ENCODE data around the gene GNA15. TPM values are rescaled to one million over a fixed set of nuclear protein-coding genes. Genes with fewer than 3 reads are reported as not detected.
"Not testable (repeated sequence)": the region's sequence is repeated elsewhere in the genome, so short reads cannot be mapped to it uniquely, and the experiment has no call there.

GNA15 gene
- total RNA-seq, 1 donor from 2014 or later: 13.2 TPM

GRCh38 chr19:3176715-3177501 is 41.1 kb downstream of the GNA15 start:
- DNase-seq: no peak

DNA sequence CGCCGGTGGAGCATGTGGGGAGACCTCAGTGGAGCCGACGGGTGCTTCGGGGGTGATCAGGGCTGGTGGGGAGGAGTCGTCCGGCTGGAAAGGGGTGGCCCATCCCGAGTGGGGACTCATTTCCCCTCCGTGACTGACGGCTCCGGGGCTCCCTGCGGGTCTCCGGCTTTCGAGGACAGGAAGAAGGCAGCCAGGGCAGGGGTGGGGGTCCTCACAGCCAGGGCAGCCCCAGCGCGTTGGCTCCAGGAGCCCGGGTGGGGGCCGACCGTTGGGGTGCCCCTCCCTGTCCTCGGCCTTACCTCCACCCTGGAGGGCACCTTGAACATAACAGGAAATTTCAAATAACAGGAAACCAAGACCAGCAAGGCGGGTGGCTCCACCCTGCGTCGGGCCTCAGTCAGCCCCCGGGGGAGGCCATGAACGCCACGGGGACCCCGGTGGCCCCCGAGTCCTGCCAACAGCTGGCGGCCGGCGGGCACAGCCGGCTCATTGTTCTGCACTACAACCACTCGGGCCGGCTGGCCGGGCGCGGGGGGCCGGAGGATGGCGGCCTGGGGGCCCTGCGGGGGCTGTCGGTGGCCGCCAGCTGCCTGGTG is 42.6 kb downstream of the GNA15 start, which contains the start of gene S1PR4:
Gene S1PR4 (plus strand): TSS at position 393 of the 596 bp plus-strand sequence. CDS start 24 bp downstream, at position 417.
- DNase-seq: no peak

- no peak for DNase-seq
Observed at GRCh38 chr19:3178973-3179738, 43.3 kb downstream of the GNA15 start.

DNA sequence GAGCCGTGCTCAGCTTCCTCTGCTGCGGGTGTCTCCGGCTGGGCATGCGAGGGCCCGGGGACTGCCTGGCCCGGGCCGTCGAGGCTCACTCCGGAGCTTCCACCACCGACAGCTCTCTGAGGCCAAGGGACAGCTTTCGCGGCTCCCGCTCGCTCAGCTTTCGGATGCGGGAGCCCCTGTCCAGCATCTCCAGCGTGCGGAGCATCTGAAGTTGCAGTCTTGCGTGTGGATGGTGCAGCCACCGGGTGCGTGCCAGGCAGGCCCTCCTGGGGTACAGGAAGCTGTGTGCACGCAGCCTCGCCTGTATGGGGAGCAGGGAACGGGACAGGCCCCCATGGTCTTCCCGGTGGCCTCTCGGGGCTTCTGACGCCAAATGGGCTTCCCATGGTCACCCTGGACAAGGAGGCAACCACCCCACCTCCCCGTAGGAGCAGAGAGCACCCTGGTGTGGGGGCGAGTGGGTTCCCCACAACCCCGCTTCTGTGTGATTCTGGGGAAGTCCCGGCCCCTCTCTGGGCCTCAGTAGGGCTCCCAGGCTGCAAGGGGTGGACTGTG is 44.0 kb downstream of the GNA15 start:
- no peak for DNase-seq

DNA sequence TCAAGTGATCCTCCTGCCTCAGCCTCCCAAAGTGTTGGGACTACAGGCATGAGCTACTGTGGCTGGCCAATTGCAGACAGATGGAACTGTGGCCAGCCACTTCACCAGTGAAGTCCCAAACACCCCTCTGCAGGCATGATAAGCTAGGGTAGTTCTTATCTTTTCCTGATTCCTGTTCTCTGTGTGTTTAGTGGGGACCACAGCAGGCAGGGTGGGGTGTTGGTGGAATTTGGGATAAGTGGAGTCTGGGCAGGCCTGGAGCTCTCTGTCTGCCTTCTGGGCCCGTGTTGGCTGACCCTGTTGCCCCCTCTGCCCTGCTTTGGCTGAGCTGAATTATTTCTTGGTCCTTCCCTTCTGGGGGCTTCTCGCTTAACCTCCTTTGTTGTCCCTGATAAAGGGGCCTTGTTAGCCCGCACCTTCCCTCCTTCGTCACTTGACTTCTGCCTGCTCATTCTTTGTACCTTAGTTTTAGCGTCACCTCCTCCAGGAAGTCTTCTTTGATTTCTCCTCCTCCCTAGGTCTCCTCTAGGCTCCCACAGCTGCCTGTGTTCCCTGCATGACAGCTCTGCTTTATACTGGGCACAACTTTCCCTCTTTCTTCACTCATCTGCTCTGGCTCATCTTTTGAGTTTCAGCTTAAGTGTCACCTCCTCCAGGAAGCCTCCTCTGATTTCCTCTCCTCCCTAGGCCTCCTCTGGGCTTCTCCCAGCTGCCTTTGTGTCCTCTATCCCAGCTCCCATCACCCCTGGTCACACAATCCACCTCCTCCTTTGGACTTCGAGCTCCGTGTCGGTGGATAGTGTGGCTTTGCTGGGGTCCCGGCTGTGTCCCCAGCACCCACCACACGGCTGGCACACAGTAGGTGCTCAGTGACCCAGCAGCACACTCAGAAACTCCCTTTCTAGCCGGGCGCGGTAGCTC is 48.1 kb downstream of the GNA15 start:
- DNase-seq: no peak

DNA sequence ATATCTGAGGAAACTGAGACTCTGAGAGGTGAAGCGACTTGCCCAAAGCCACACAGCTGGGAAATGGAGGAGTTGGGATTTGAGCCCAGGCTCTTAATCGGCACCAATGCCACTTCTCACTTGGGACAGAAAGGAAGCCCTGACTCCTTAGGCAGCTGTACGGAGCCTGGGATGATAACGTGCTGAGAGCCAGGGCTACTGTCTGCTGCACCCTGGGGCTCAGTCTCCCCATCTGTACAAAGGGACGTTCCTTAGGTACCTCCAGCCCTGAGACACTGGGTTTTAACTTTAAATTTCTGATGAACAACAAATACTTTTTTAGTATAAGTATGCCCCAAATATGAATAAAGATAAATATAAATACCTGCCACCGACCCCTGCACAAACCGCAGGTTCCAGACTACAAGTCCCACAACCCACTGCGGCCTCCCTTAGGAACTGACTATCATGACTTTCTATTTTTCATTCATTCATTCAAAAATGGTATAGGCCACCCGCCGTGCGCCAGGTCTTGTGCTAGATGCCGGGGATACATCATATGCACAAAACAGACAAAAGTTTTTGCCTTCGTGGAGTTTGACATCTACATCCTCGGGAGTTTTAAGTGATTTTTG is 49.1 kb downstream of the GNA15 start:
- no peak for DNase-seq

- peak; percentile 98 for DNase-seq
Observed at GRCh38 chr19:3185461-3186159, 49.8 kb downstream of the GNA15 start, which contains the start of gene NCLN. TSS of gene NCLN (plus strand) at chr19:3185930. CDS start at chr19:3186031, 101 bp downstream.

DNA sequence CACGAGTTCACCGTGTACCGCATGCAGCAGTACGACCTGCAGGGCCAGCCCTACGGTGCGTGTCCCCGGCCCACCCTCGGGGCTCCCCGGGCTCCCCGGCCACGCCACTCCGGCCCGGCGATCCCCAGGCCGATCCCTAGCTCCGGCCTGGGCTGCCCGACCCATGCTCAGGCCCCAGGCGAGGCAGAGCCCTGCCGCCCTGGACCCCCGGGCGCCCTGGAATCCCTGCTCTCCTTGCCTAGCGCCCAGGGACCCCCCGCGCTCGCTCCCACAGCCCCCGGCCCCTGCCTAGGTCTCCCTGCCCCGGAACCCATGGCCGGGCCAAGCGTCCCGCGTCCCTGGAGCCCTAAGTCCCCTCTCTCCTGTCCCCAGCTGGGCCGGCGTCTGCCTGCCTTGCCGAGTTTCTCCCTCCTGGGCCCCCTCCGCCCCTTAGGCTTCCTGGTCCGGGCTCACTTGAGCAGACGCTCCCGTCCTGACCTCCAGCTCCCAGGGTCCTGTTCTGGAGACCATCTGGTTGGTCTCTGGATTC is 50.4 kb downstream of the GNA15 start:
- DNase-seq: no peak

DNA sequence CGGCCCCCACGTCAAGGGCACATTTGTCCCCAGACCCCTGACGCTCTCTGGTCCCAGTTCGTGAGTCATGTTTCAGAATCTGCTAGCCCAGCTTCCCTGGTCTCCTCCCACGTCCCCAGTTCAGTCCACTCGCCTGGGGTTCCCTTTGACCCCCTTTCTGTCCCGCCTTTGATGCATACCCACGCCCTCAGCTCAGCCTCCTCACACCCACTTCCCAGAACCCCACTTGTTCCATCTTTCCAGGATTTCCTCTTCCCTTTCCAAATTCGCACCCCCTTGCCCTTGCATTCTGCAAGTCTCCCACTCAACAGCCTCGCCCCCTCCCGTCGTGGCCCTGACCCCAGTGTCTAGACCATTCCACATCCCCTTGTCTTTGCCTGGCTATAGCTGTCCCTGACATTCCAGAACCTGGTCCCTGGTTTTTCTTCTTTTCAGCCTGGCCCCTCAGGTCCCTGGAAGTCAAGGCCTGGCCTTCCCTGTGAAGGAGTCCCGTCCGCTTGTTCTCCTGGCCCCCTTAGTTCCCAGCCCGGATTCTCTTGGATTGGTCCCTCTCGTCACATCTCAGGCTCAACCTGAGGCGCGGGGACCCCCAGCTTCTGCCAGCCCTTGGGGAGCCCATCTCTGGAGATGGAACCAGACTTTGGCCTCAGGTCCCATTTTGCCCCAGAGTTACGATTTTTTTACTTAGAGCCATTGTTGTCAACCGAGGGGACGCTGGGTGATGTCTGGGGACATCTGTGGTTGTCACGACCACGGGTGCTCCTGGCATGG is 51.2 kb downstream of the GNA15 start:
- DNase-seq: no peak

DNA sequence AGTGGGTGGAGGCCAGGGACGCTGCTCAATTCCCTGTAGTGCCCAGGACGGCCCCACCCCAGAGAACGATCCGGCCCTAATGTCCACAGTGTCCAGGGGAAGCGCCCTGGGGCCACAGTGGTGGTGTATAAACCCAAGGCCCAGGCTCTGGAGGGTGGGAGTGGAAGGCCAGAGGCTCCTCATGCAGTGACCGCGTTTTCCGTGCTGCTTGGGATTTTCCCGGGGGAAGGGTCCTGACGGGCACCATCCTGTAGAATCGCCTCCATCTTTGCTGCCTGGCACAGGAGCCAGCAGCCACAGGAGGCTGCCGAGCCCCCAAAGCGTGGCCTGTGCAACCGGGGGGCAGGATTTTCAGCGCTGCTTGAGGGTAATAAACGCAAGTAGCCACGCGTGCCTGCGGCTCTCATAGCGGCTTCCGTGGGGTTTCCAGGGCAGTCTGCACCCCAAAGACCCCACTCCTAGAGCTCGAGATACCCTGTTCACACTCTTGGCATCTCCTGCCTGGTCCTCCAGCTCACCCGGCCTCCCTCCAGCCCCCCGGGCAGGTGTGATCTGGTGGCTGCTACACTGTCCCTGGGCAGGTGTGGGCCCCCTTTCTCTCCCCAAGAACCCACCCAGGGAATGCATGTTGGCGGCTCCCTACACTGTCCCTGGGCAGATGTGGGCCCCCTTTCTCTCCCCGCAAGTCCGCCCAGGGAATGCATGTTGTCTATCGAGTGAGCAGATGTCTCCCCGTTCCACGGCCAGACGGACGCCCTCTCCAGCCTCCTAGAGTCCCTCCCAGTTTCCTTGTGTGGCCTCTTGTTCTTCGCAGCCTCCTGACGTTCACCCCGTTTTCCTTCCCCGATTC is 52.1 kb downstream of the GNA15 start:
- no peak for DNase-seq

- DNase-seq: no peak
Observed at GRCh38 chr19:3188627-3189596, 53.1 kb downstream of the GNA15 start.

DNA sequence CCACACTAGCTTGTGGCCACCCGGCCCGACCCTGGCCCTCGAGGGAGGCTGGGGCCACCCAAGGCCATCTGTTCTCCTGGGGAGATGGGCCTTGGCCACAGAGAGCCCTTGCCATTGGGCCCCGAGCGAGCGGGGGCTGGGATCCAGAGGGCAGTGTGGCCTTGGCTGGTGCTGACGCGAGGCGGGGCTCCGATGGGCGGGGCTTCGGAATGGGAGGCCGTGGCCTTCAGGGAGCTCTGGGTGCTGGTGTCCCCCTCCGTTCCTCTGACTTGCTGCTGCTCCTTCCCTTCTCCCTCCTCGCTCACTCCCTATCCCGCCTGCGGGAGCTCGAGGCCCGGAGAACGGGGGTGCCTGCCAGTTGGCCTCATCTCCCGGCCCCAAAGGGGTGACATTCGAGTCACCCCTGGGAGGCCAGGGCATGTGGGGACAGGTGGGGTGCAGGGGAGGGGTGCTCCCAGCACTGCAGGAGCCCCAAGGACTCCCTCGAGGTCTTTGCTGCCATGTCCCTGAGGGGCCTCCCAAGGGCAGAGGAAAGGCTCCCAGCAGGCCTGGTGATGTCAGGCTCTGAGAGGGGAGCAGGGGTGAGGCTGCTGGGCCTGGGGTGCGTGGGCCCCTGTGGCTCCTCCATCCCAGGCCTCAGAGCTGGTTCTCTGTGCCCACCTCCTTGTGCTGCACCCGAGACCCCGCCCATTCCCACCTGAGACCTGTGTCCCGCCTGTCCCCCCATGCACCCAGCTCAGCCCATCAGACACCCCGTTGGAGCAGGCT is 54.1 kb downstream of the GNA15 start:
- no peak for DNase-seq

- DNase-seq: no peak
Observed at GRCh38 chr19:3190470-3190770, 54.6 kb downstream of the GNA15 start.

DNA sequence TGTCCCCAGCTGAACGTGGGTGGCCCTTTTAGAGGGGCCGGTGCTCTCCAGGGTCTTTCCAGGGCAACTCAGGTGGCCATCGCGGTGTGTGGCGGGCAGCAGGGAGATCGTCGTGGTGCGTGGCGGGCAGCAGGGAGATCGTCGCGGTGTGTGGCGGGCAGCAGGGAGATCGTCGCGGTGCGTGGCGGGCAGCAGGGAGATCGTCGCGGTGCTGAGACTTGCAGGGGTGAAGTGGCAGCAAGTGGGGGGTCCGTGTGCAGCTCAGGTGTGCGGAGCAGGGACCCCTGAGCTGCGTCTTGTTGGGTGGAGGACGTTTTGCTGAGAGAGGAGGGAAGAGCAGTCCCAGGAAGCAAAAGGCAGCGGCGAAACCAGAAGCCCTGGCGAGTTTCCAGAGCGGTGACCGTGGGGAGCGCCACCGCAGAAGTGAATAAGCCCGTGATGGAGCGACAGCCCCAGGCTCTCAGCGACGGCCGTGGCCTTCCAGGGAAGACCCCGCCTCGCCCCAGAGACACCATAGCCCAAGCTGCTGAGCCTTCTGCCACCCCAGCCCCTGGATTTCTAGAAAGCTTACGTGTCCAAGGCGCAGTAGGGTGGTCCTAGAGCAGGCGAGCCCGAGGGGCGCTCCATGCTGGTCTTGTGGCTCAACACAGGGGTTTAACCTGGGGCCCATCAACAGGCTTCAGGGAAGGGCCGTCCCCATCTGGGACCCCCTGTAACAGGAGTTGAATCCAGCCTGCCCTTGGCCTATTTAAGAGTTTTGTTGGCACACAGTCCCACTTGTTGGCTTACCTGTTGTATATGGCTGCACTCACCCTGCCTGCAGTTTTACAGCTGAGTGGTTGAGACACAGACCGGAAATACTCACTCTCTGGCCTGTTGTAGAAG is 55.3 kb downstream of the GNA15 start:
- no peak for DNase-seq

GRCh38 chr19:3191806-3192104 is 55.9 kb downstream of the GNA15 start:
- DNase-seq: not testable (repeated sequence)

DNA sequence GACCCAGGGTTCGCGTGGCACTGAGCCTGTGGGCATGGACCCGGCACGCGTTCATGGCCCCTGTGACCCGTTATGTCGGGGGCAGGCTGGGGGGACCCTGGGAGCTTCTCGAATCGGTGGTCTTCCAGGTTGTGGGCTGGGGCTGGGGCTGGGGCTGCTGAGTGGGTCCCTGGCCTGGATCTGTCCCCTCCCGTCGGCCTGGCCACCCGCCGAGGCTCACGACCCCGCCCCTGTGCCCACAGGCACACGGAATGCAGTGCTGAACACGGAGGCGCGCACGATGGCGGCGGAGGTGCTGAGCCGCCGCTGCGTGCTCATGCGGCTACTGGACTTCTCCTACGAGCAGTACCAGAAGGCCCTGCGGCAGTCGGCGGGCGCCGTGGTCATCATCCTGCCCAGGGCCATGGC is 56.4 kb downstream of the GNA15 start:
- DNase-seq: no peak

All from skin of body (tissue), 2 donors.